CD4-positive, alpha-beta memory T cell (primary cell): ENCODE data around the gene ITGA2B. TPM values are rescaled to one million over a fixed set of nuclear protein-coding genes. Genes with fewer than 3 reads are reported as not detected.
A peak's percentile ranks its signal among the peaks of the same experiment; 100 is the strongest.

Source experiments
- CTCF ChIA-PET: fragments of 350-600 bp; sonication (Branson Sonifier 250); formaldehyde crosslinking; loops from one replicate; lab custom pipeline; 2021; ENCODE audit warnings: inconsistent platforms; ENCODE audit not compliant: partially characterized antibody; lab: Charles Lee
- POLR2A ChIA-PET: fragments of 350-600 bp; sonication (Branson Sonifier 250); formaldehyde crosslinking; loops from one replicate; lab custom pipeline; 2021; ENCODE audit not compliant: partially characterized antibody; lab: Charles Lee
- DNase-seq, 5 donors: peaks; one replicate each; pipeline versions ENCODE4 v3.0.0 to v3.0.0-alpha.2; 2020 to 2022; ENCODE audit warnings: mixed read lengths in 1 of 5
- H3K27ac ChIP-seq: one replicate; pipeline ENCODE4 v1.7.0; 2013; ENCODE audit warnings: low read depth, low read length
- H3K27me3 ChIP-seq: 2 replicates; pipeline ENCODE4 v1.7.0; 2013; ENCODE audit warnings: mild to moderate bottlenecking, low read length, moderate library complexity; ENCODE audit not compliant: insufficient read depth
- H3K36me3 ChIP-seq: 2 replicates; pipeline ENCODE4 v1.7.0; 2013; ENCODE audit warnings: mild to moderate bottlenecking, low read length, moderate library complexity; ENCODE audit not compliant: insufficient read depth
- H3K4me1 ChIP-seq: 2 replicates; pipeline ENCODE4 v1.7.0; 2013; ENCODE audit warnings: mild to moderate bottlenecking, low read length, moderate library complexity; ENCODE audit not compliant: insufficient read depth
- H3K4me3 ChIP-seq, 2 donors: one replicate each; pipeline ENCODE4 v1.7.0; 2013; ENCODE audit warnings: low read length in 2 of 2, mild to moderate bottlenecking in 1 of 2
- H3K9me3 ChIP-seq, 2 donors: one replicate each; pipeline ENCODE4 v1.7.0; 2013; ENCODE audit warnings: low read length in 2 of 2, control low read depth in 1 of 2; ENCODE audit not compliant: control insufficient read depth in 1 of 2
- H3K27ac Mint-ChIP-seq, 7 donors: one replicate each; pipeline ENCODE4 v1.8.0; 2020 to 2021; ENCODE audit warnings: mixed read lengths in 7 of 7, mild to moderate bottlenecking in 6 of 7, inconsistent platforms in 3 of 7, moderate library complexity in 3 of 7
- H3K27me3 Mint-ChIP-seq, 2 donors: one replicate each; pipeline ENCODE4 v1.8.0; 2020 to 2021; ENCODE audit warnings: mixed read lengths in 2 of 2
- H3K36me3 Mint-ChIP-seq, 2 donors: one replicate each; pipeline ENCODE4 v1.8.0; 2020 to 2021; ENCODE audit warnings: mixed read lengths in 2 of 2, inconsistent platforms in 1 of 2, mild to moderate bottlenecking in 1 of 2
- H3K4me1 Mint-ChIP-seq, 4 donors: one replicate each; pipeline ENCODE4 v1.8.0; 2020 to 2021; ENCODE audit warnings: mixed read lengths in 4 of 4, mild to moderate bottlenecking in 1 of 4
- H3K4me3 Mint-ChIP-seq, 8 donors: one replicate each; pipeline ENCODE4 v1.8.0; 2020 to 2021; ENCODE audit warnings: mixed read lengths in 8 of 8, mild to moderate bottlenecking in 7 of 8, moderate library complexity in 6 of 8, inconsistent platforms in 3 of 8
- H3K9me3 Mint-ChIP-seq, 8 donors: one replicate each; pipeline ENCODE4 v1.8.0; 2020 to 2021; ENCODE audit warnings: mixed read lengths in 8 of 8, mild to moderate bottlenecking in 5 of 8, inconsistent platforms in 3 of 8, moderate library complexity in 1 of 8
- intact Hi-C: fragments of 100-400 bp; cut with micrococcal nuclease; formaldehyde crosslinking; loops from one replicate; pipeline ENCODE4 v1.15.1; 2023
- polyA plus RNA-seq, 2 donors: library from polyadenylated mRNA; unstranded; fragments of 300-500 nt; fragmentation: Illumina TruSeq; gene quantifications; one replicate each; pipeline ENCODE4 v1.2.3, GENCODE V29; 2021
- total RNA-seq, 2 experiments: library from RNA; stranded (reverse); gene quantifications; one replicate each; pipeline ENCODE4 v1.2.3, GENCODE V29; 2021

The ITGA2B gene
- total and polyA plus RNA-seq, 4 experiments from 2014 or later = 0.44 to 1.0 TPM; not detected in 2

DNA sequence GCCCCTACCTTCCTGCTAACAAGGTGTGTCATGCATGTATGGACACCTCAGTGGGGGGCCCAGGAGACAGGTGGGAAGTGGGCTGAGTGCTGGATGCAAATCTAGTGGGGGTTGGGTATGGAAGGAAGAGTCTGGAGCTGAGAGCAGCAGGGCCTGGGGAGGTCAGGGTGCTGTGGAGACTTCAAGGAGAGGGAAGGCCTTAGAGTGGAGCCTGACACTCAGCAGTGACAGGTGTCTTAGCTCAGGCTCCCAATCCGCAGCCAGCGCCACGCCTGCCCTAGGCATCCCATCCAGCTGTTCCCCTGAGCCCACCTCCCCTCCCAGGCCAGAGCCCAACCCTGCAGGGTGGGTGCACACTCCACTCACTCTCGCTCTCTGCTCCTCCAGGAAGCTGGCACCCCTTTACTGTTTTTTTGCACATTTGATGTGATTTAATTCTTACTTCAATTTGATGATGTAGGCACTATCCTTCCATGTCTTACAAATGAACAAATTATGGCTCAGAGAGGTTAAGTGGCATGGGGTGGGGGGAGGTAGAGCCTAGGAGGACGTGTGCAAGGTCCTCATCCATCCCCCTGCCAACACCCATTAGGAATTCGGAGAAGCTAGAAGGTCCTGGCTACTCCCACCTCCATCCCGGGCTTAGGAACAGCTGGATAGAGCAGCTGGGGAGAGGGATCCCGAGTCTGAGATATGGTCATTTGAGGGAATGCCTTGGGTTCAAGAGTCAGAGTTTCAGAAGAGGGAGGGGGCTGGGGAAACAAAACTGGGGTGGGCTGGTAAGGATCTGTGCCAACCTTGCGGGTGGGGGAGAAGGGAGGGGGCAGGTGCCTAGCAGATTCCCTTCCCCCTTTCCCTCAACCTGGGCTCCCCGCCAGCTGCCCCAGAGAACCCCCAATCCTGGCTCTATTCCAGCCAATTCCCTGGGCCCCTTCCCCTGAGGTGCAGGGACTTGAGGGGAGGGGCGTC lies 27.9 kb downstream of the ITGA2B start:
- H3K27me3 ChIP-seq = peaks cover 3% of the 10 kb centered on the region
- no peaks in the 10 kb centered on the region for H3K9me3 ChIP-seq
- H3K36me3 Mint-ChIP-seq = no peaks in the 10 kb centered on the region
- intact Hi-C loops = no loop called here
- ChIA-PET POLR2A (interaction anchor here (0.5 kb wide), 1 partner anchor 1130 kb away, joined by 3 read pairs; no protein-coding TSS in a partner anchor), CTCF (interaction anchor here (0.7 to 2.8 kb wide), 4 partner anchors 9 to 29 kb away, joined by 3 to 26 read pairs (median 8); partner anchors contain the start of gene GRN)
- DNase-seq = no peak
- no peaks in the 10 kb centered on the region for H3K36me3 ChIP-seq
- H3K27ac Mint-ChIP-seq = no peak overlapping the region
- H3K4me1 ChIP-seq = no peaks in the 10 kb centered on the region
- H3K27ac ChIP-seq = no peak overlapping the region
- no peak overlapping the region for H3K4me3 Mint-ChIP-seq
- H3K4me1 Mint-ChIP-seq = peaks cover 0 to 8% (median 3%) of the 10 kb centered on the region in 4 donors
- no peak overlapping the region for H3K4me3 ChIP-seq
- no peaks in the 10 kb centered on the region for H3K9me3 Mint-ChIP-seq
- peaks cover 12 to 16% of the 10 kb centered on the region in 2 donors for H3K27me3 Mint-ChIP-seq

DNA sequence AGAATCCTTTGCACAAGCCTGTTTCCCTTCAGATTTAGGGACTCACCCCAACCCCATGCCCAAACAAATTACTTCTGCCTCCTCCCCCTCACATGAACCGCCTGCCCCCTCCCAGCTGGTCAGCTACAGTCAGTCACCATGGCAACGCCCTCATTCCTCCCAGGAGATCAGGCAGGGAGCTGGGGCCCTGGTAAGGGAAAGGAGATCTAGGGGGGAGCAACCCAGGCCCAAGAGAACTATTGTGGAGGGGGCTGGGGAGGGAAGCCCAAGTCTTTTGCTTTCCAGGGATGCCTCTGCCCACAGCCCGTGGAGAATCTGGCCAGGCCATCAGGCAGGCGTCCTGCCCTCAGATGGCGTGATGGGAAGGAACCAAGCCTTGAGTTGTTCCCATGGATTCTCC lies 28.6 kb downstream of the ITGA2B start:
- Mint-ChIP-seq H3K4me1 (peaks cover 0 to 8% (median 3%) of the 10 kb centered on the region in 4 donors), H3K9me3 (no peaks in the 10 kb centered on the region), H3K36me3 (no peaks in the 10 kb centered on the region), H3K27ac (no peak overlapping the region), H3K4me3 (no peak overlapping the region), H3K27me3 (peaks cover 7 to 11% of the 10 kb centered on the region in 2 donors)
- Histone ChIP-seq H3K4me1 (no peaks in the 10 kb centered on the region), H3K27ac (no peak overlapping the region), H3K27me3 (peaks cover 3% of the 10 kb centered on the region), H3K4me3 (no peak overlapping the region), H3K9me3 (no peaks in the 10 kb centered on the region), H3K36me3 (no peaks in the 10 kb centered on the region)
- CTCF ChIA-PET = interaction anchor here (2.2 to 2.8 kb wide), 2 partner anchors 8 to 15 kb away, joined by 6 to 26 read pairs; partner anchors contain the start of gene GRN
- intact Hi-C loops = no loop called here
- POLR2A ChIA-PET = no interaction called here
- DNase-seq = no peak

DNA sequence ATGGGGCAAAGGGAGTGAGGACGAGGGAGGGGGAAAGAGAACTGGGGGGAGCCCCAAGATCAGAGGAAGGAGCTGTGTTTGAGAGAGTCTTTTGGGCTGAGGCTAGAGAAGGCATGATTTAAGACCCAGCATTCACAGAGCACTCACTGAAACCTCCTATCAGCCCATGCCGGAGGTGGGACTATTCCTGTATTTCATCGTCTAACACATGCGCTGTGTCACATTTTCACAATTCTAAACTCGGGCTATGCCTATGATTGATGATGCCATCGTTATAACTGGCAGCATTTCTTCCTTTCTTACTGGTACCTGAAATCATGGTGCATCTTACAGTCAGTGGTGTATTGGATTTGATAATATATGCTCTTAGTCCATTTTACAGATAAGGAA lies 29.3 kb downstream of the ITGA2B start:
- no peak overlapping the region for H3K27ac Mint-ChIP-seq

DNA sequence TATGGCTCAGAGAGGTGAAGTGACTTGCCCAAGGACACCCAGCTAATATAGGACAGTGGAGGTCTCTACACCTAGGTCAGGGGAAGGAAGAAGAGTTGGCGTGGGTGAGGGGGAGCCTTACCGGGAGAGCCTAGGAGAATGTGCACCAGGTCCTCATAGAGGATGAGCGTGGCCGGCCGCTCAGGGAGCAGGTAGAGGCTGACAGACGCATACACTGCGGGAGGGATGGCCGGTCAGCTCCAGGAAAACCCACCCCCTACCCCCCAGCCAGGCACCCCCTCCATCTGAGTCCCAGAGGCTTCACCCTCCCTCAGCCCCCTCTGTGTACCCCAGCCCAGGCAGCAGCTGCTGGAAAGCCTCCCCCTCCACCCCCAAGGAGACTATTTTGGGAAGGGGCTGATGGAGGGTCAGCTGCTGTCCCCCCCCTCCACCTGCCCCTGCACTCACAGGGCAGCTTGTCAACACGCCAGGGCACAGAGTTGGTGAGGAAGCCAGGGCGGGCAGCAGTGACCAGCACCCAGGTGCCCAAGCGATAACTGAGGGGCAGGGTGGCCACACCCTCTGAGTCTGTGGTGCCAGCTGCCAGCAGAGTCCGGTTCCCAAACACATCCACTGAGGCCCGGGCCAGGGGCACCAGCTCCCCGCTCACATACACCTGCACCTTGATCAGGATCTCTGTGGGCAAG lies 29.8 kb downstream of the ITGA2B start:
- peaks cover 0 to 8% (median 3%) of the 10 kb centered on the region in 4 donors for H3K4me1 Mint-ChIP-seq
- no peak for DNase-seq
- POLR2A ChIA-PET = no interaction called here
- peak overlapping the region in 2 of 7 donors; percentile 23 to 69 for H3K27ac Mint-ChIP-seq
- intact Hi-C loops = no loop called here
- H3K9me3 Mint-ChIP-seq = no peaks in the 10 kb centered on the region
- peaks cover 0 to 4% of the 10 kb centered on the region in 2 donors for H3K27me3 Mint-ChIP-seq
- CTCF ChIA-PET = interaction anchor here (1.0 to 2.2 kb wide), 6 partner anchors 9 to 29 kb away, joined by 3 to 9 read pairs (median 6); partner anchors contain the start of gene GRN
- no peak overlapping the region for H3K4me3 ChIP-seq
- H3K36me3 ChIP-seq = no peaks in the 10 kb centered on the region
- no peak overlapping the region for H3K27ac ChIP-seq
- no peak overlapping the region for H3K4me3 Mint-ChIP-seq
- no peaks in the 10 kb centered on the region for H3K4me1 ChIP-seq
- H3K9me3 ChIP-seq = no peaks in the 10 kb centered on the region
- H3K27me3 ChIP-seq = peaks cover 3% of the 10 kb centered on the region
- no peaks in the 10 kb centered on the region for H3K36me3 Mint-ChIP-seq

More for the DNA sequence above, 29.3 kb downstream of the ITGA2B start:
- Histone ChIP-seq H3K27me3 (peaks cover 3% of the 10 kb centered on the region), H3K4me3 (no peak overlapping the region), H3K9me3 (no peaks in the 10 kb centered on the region), H3K4me1 (no peaks in the 10 kb centered on the region), H3K27ac (no peak overlapping the region), H3K36me3 (no peaks in the 10 kb centered on the region)
- Mint-ChIP-seq H3K4me3 (peak overlapping the region in 1 of 8 donors; percentile 7), H3K36me3 (no peaks in the 10 kb centered on the region), H3K27me3 (peaks cover 2 to 8% of the 10 kb centered on the region in 2 donors), H3K9me3 (no peaks in the 10 kb centered on the region), H3K4me1 (peaks cover 0 to 8% (median 3%) of the 10 kb centered on the region in 4 donors)
- no peak for DNase-seq
- ChIA-PET POLR2A (no interaction called here), CTCF (interaction anchor here (1.0 to 2.2 kb wide), 3 partner anchors 9 to 30 kb away, joined by 3 to 6 read pairs (median 4); partner anchors contain the start of gene GRN)
- intact Hi-C loops = no loop called here

DNA sequence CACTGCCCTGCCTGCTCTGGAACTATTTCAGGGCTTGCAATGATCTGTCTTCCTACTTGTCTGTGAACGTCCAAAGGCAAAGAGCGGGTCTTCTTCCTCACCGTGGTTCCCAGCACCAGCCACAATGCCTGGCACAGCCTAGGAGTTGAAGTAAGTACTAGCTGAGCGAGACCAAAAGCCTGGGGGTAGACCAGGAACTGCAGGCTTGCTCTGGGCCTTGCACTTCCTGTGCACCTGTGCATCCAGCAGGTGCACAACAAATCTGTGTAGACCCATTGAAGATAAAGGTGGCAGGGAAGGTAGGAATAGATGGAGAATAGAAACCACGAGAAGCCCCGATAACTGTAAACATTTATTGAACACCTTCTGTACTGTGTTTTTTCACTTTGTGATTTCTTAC lies 30.4 kb downstream of the ITGA2B start:
- H3K27ac Mint-ChIP-seq = peak overlapping the region in 2 of 7 donors; percentile 23 to 66
- no peaks in the 10 kb centered on the region for H3K9me3 Mint-ChIP-seq
- no peaks in the 10 kb centered on the region for H3K36me3 Mint-ChIP-seq
- no peak overlapping the region for H3K4me3 Mint-ChIP-seq
- CTCF ChIA-PET = interaction anchor here (1.8 to 1.9 kb wide), 3 partner anchors 8 to 18 kb away, joined by 6 to 9 read pairs (median 8); partner anchors contain the start of gene GRN
- peaks cover 0 to 8% (median 3%) of the 10 kb centered on the region in 4 donors for H3K4me1 Mint-ChIP-seq
- POLR2A ChIA-PET = no interaction called here
- H3K36me3 ChIP-seq = no peaks in the 10 kb centered on the region
- H3K27ac ChIP-seq = no peak overlapping the region
- H3K9me3 ChIP-seq = no peaks in the 10 kb centered on the region
- H3K27me3 ChIP-seq = peaks cover 3% of the 10 kb centered on the region
- intact Hi-C loops = no loop called here
- H3K4me1 ChIP-seq = no peaks in the 10 kb centered on the region
- H3K27me3 Mint-ChIP-seq = peaks cover 0 to 4% of the 10 kb centered on the region in 2 donors
- no peak for DNase-seq
- H3K4me3 ChIP-seq = no peak overlapping the region

DNA sequence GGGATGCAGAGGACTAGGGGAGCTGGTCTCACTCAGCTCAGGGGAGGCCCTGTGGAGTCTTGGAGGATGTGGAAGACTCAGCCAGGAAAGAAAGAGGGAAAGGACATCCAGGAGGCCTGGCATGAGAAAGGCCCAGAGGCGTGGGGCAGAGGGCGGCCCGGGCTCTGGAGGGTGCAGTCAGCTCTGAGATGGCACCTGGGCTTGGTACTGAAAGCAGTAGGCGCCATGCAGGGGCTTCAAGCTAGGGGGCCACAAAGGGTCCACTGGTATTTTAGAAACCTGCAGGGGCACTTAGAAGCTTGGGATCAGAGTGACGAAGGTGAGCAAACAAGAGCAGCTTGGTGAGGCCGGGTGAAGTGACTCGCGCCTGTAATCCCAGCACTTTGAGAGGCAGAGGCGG lies 31.4 kb downstream of the ITGA2B start:
- intact Hi-C loops = no loop called here
- Histone ChIP-seq H3K27ac (no peak overlapping the region), H3K4me3 (no peak overlapping the region), H3K9me3 (no peaks in the 10 kb centered on the region), H3K4me1 (no peaks in the 10 kb centered on the region), H3K27me3 (peaks cover 3% of the 10 kb centered on the region), H3K36me3 (no peaks in the 10 kb centered on the region)
- Mint-ChIP-seq H3K4me3 (no peak overlapping the region), H3K27ac (no peak overlapping the region), H3K36me3 (no peaks in the 10 kb centered on the region), H3K4me1 (peaks cover 2 to 8% (median 3%) of the 10 kb centered on the region in 4 donors), H3K27me3 (peaks cover 0 to 2% of the 10 kb centered on the region in 2 donors), H3K9me3 (no peaks in the 10 kb centered on the region)
- CTCF ChIA-PET = interaction anchor here (0.5 to 1.9 kb wide), 7 partner anchors 8 to 1863 kb away, joined by 3 to 9 read pairs (median 5); partner anchors contain the start of gene GRN
- DNase-seq = no peak
- POLR2A ChIA-PET = interaction anchor here (0.9 kb wide), 1 partner anchor 12 kb away, joined by 3 read pairs; no protein-coding TSS in a partner anchor
